IPS-18c (cell line): ENCODE data around the gene MYO5B.
"Not testable (repeated sequence)": the region's sequence is repeated elsewhere in the genome, so short reads cannot be mapped to it uniquely, and the experiment has no call there.

Experiments
- H3K4me3 ChIP-seq: 2 replicates; pipeline ENCODE4 v1.7.0; 2013; ENCODE audit warnings: low read depth, mild to moderate bottlenecking, low read length, moderate library complexity; ENCODE audit not compliant: insufficient read depth
- H3K9me3 ChIP-seq: one replicate; pipeline ENCODE4 v1.6.1; 2013; ENCODE audit warnings: mild to moderate bottlenecking, low read length, moderate library complexity; ENCODE audit not compliant: control insufficient read depth, insufficient read depth

MYO5B gene

GRCh38 chr18:49911427-49911826, 283.5 kb downstream of the MYO5B start:
- H3K9me3 ChIP-seq: no peaks in the 10 kb centered on the region

DNA sequence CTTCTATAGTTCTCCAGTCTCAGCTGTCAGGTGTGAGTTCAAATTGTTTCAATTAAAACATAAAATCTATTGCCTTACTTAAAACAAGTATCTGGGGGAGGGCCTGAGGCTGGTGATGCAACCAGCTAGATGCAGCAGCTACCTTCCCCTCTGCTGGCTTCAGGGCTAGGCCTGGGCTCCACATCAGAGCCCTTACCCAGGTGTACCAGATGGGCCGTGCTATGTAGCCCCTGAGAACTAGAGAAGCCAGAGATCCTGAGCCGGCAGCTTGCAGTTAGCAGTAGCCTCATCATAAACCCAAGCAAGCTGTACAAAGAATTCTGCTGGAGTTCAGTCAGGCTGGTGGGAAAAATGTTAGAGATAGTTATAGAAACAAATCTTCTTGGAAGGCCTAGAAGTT, 284.0 kb downstream of the MYO5B start:
- H3K4me3 ChIP-seq: no peak overlapping the region
- H3K9me3 ChIP-seq: no peaks in the 10 kb centered on the region

More at GRCh38 chr18:49911427-49911826, 283.5 kb downstream of the MYO5B start:
- no peak overlapping the region for H3K4me3 ChIP-seq

DNA sequence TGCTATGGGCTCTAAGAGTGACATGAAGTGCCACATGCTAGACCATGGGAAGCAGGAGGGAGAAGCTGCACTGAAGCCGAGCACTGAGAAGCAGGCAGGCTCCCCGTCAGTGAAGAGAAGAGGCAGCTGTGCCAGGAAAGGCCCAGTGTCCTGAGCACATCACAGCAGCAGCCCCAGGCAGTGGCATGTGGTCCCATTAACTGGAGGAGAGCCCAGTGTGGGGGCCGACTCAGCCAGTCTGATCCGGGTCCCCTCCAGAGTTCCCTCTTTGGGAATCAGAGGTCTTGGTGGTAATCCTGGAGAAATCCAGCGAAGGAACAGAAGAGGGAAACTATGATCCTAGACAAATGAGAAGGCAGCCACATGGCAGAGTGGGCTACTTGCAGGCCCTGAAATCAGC, 284.9 kb downstream of the MYO5B start:
- Histone ChIP-seq H3K4me3 (no peak overlapping the region), H3K9me3 (no peaks in the 10 kb centered on the region)

DNA sequence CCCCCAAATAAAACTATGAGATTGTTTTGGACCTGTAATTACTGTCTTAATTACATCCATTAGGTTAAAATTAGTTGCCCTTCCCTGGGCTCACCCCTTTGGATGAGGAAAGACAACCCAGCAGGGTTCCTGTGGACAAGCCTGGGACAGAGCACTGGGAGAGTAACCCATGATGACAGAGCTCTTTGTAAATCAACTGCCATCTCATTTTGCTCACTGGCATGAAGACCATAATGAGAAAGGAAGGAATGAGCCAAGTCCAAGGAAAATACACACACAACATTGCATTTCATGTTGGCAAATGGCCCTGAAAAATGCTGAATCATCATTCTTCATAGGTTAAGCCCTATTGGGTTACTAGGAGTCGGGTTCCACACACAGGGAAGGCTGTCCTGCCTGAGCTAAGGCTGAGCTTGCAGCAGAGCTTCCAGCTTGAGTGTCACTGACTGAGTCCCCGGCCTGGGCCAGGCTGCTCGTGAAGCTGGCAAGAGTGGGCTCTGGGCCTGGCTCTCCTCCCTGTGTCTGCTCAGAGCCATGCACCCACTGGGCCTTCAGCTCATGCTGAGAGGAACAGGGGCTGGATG, 287.5 kb downstream of the MYO5B start:
- Histone ChIP-seq H3K9me3 (no peaks in the 10 kb centered on the region), H3K4me3 (no peak overlapping the region)

- Histone ChIP-seq H3K4me3 (no peak overlapping the region), H3K9me3 (no peaks in the 10 kb centered on the region)
These were observed 289.2 kb downstream of the MYO5B start for GRCh38 chr18:49905771-49906170.

DNA sequence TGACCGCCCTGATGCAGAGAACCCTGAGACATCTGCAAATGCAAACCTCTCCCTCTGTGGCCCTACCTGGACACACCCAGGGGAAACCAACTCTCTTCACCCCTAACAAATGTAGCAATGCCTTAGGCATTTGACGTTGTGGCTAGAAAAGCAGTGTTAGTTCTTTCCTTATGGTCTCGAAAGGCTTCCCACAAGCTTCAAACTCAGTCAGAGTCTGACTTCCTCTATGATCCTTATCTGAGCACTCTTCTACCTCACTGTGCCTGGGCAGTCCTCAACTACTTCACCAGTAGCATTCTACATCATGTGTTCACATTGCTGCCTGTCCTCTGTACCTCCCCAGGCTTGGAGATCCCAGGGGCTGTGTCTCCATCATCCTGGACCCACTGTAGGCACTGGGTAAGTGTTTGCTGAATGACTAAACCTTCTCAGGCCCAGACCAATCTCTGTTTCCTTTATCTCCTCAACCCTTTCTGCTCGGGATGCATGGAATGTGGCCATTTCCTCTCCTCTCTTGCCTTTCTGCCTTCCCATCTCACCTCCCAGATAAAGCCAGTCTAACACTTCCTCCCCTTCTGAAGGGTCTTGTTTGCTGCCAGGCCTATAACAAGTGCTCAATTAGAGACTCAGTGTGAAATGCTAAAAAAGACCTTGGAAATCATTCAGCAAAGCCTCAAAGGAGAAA, 289.9 kb downstream of the MYO5B start:
- Histone ChIP-seq H3K4me3 (no peak overlapping the region), H3K9me3 (no peaks in the 10 kb centered on the region)

DNA sequence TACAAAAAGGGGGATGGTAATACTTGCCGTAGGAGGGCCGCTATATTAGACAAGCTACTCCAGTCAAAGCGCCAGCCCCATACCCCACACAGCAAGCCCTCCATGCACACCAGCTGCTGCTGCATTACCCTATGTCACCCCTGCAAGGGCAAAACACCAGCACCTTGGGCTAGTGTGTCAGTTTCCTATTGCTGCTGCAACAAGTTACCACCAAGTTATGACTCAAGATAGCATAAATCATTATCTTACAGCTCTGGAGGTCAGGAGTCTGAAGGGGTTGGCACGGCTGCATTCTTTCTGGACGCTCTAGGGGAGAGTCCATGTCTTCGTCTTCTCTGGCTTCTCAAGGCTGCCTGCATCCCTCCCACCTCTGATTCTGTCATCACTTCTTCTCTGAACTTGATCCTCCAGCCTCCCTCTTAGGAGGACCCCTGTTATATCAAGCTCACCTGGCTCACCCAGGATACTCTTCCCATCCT, 293.0 kb downstream of the MYO5B start:
- H3K4me3 ChIP-seq: no peak overlapping the region
- H3K9me3 ChIP-seq: no peaks in the 10 kb centered on the region

DNA sequence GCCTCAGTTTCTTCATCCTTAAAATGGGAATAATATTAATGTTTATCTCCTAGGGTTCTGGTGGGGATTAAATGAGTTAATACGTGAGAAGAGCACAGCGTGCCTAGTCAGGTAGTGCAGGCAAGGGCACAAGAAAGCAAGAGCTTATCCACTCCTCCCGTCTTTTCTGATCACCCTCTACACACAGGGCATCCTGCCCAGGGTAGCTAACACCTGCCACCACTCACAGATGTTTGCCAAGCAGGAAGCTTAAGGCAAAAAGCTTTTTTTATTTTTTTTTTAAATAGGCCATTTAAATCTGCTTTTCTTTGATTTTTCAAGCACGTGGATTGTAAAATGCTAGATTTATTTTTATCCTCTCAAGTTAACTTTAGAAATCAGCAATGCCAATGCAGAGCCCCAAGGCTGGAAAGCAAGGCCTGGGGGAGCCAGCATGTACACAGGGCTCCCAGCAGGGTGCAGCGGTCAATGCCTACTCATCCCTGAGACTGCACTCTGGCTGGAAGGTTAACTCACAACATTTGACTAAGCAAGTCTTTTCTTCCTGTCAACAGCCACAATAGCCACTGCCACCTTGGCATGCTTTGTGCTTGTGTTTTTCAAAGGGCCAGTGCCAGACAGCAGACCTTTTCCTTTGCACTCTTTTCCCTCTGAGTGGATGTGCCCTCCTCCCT, 295.2 kb downstream of the MYO5B start:
- Histone ChIP-seq H3K4me3 (no peak overlapping the region), H3K9me3 (no peaks in the 10 kb centered on the region)

GRCh38 chr18:49898421-49898820, 296.5 kb downstream of the MYO5B start:
- no peak overlapping the region for H3K4me3 ChIP-seq

DNA sequence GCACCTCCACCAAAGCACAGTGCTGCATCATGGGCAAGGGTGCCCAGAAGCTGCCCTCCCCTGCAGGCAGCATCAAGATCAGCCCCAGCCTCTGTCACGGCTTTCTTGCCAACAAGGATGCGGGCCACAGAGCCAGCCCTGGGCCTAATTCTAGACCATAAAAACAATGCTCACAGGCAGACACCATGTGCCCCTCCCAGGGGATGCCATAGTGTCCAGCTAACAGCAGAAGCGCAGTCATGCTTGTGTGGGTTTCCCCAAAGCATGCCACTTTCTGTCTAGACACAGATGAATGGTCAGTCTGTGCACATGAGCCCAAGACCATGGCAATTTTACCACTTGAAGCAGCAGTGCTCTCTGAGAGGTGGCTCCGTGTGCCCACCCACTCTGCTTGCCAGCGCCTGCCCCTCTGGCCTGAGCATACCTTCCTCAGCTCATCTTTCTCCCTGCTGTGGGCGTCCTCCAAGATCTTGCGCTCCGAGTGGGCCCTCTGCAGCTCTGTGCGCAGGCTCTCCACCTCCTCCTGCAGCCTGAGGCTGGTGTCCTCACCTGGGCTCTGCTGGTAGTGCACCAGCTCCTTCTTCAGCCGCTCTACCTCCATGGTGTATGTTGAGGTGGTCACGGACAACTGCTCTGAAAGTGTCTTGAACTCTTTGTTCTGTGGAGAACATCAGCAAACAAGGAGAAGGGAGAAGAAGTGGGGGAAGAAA, 300.3 kb downstream of the MYO5B start:
- Histone ChIP-seq H3K9me3 (no peaks in the 10 kb centered on the region), H3K4me3 (no peak overlapping the region)

More at GRCh38 chr18:49898421-49898820, 296.5 kb downstream of the MYO5B start:
- H3K9me3 ChIP-seq: no peaks in the 10 kb centered on the region

DNA sequence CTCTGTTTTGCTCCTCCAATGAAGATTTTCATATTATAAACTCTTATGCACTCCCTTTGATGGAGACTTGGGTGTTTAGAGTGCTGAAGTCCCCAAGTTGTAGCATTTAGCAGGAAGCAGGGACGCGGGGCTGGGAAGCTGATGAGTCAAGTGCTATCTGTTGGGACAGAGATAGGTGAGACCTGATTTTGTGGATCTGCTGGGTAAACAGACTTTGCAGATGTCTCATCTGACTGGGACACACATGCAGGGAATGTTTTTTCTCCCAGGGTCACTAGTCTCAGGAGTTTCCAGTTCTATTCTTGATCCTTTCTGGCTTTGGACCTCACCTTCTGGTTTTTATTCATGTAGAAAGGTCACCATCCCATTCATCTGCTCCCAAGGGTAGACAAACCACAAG, 301.9 kb downstream of the MYO5B start:
- H3K4me3 ChIP-seq: no peak overlapping the region
- no peaks in the 10 kb centered on the region for H3K9me3 ChIP-seq

GRCh38 chr18:49892148-49892924, 302.6 kb downstream of the MYO5B start:
- no peak overlapping the region for H3K4me3 ChIP-seq
- no peaks in the 10 kb centered on the region for H3K9me3 ChIP-seq

DNA sequence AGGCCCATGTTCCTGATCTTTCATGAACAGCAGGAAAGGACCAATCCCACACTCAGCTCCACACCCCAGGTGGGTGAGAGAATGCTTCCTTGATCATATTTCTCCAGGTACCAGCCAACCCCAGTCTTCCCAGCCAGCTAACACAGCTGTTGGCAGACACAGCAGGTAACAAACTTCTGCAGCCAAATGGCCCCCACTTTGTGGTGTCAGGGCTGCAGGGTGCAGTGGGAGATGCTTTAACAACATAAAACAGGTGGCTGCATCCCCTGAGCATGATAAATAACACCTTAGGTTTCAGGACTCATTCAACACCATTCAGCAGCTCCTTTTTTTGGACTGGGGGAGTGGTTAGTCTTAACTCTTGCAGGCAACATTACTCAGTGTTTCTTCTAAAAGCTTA, 304.9 kb downstream of the MYO5B start:
- Histone ChIP-seq H3K9me3 (peaks cover 2% of the 10 kb centered on the region), H3K4me3 (no peak overlapping the region)

DNA sequence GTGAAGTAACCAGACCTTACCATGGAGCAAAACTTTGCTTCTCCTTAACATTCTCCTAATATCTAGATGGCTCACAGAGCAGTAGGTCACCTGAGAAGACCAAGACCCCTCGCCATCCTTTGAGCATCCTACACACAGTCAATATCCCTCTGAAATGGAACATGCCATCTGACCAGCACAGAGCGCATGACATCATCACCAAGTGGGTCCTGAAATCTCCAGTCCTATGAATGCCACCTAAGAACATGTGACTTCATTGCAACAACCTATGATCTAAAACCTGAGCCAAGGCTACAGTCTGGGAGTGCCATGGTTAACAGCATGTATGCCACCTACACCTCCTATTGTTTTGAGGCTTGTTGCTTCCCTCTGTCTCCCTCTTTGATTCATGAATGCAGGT, 305.4 kb downstream of the MYO5B start:
- not testable (repeated sequence) for H3K9me3 ChIP-seq, H3K4me3 ChIP-seq

GRCh38 chr18:49886891-49887764, 307.8 kb downstream of the MYO5B start:
- H3K4me3 ChIP-seq: no peak overlapping the region

GRCh38 chr18:49884959-49885358, 310.0 kb downstream of the MYO5B start:
- peaks cover 2% of the 10 kb centered on the region for H3K9me3 ChIP-seq
- no peak overlapping the region for H3K4me3 ChIP-seq

More at GRCh38 chr18:49886891-49887764, 307.8 kb downstream of the MYO5B start:
- peaks cover 2% of the 10 kb centered on the region for H3K9me3 ChIP-seq
